Activated CD4-positive, alpha-beta T cell treated with anti-CD3 and anti-CD28 coated beads for 36 hours (primary cell): Measurements from ENCODE around the gene PARN. TPM values are rescaled to one million over a fixed set of nuclear protein-coding genes. Genes with fewer than 3 reads are reported as not detected.
"Not testable (repeated sequence)": the region's sequence is repeated elsewhere in the genome, so short reads cannot be mapped to it uniquely, and the experiment has no call there.

Experiments
- ATAC-seq: fragments of 200-7000 bp; cut with Tn5 transposase; one replicate; pipeline ENCODE4 v1.10.0; 2021; ENCODE audit warnings: mild to moderate bottlenecking, moderate library complexity
- CTCF ChIA-PET: fragments of 350-600 bp; sonication (Branson Sonifier 250); formaldehyde crosslinking; loops from one replicate; lab custom pipeline; 2021; ENCODE audit warnings: antibody characterized with exemption; lab: Charles Lee
- POLR2A ChIA-PET: fragments of 350-600 bp; sonication (Branson Sonifier 250); formaldehyde crosslinking; loops from one replicate; lab custom pipeline; 2021; ENCODE audit warnings: antibody characterized with exemption, inconsistent platforms; lab: Charles Lee
- DNase-seq: peaks from one replicate; pipeline ENCODE4 v3.0.0-alpha.2; 2020
- H3K27ac Mint-ChIP-seq: one replicate; pipeline ENCODE4 v1.8.0; 2021; ENCODE audit warnings: mixed read lengths
- H3K27me3 Mint-ChIP-seq: one replicate; pipeline ENCODE4 v1.8.0; 2021; ENCODE audit warnings: mixed read lengths
- H3K36me3 Mint-ChIP-seq: one replicate; pipeline ENCODE4 v1.8.0; 2021; ENCODE audit warnings: low read depth, mixed read lengths
- H3K4me1 Mint-ChIP-seq: one replicate; pipeline ENCODE4 v1.8.0; 2021; ENCODE audit warnings: mixed read lengths
- H3K4me3 Mint-ChIP-seq: one replicate; pipeline ENCODE4 v1.8.0; 2021; ENCODE audit warnings: mild to moderate bottlenecking, moderate library complexity, mixed read lengths
- H3K9me3 Mint-ChIP-seq: one replicate; pipeline ENCODE4 v1.8.0; 2021; ENCODE audit warnings: low read depth, mixed read lengths
- intact Hi-C, 2 experiments: fragments of 100-400 bp; cut with DNase I in 1 of 2; cut with micrococcal nuclease in 1 of 2; formaldehyde crosslinking; loops; one replicate each; pipeline versions ENCODE4 v1.14.2 to v1.15.1; 2022 to 2024; cut with DNase I, micrococcal nuclease
- total RNA-seq, 2 experiments: library from RNA; stranded (reverse); gene quantifications; one replicate each; pipeline ENCODE4 v1.2.3, GENCODE V29; 2021

PARN gene
- total RNA-seq, 2 experiments from 2014 or later = 46.4 to 64.1 TPM

DNA sequence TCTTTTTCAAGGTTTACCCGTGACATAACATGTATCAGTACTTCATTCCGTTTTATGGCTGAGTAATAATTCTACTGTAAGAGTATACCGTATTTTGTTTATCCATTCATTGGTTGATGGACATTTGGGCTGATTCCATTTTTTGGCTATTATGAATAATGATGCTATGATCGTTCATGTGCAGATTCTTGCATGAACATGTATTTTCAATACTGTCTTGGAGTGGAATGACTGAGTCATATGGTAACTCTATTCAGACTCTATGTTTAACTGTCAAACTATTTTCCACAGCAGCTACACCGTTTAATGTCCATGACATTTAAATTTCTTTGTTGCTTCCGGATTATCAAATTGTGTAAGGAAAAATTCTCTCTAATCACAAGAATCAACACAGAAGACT, 20.6 kb upstream of the PARN start:
- peak; percentile 44 for ATAC-seq
- Mint-ChIP-seq H3K27ac (peak overlapping the region; percentile 59), H3K36me3 (peaks cover 44% of the 10 kb centered on the region), H3K4me1 (peaks cover 5% of the 10 kb centered on the region), H3K27me3 (no peaks in the 10 kb centered on the region), H3K9me3 (no peaks in the 10 kb centered on the region), H3K4me3 (no peak overlapping the region)
- ChIA-PET CTCF (interaction anchor here (0.9 kb wide), 1 partner anchor 24 kb away, joined by 3 read pairs; no protein-coding TSS in a partner anchor), POLR2A (no interaction called here)
- intact Hi-C loops = no loop called here
- no peak for DNase-seq

DNA sequence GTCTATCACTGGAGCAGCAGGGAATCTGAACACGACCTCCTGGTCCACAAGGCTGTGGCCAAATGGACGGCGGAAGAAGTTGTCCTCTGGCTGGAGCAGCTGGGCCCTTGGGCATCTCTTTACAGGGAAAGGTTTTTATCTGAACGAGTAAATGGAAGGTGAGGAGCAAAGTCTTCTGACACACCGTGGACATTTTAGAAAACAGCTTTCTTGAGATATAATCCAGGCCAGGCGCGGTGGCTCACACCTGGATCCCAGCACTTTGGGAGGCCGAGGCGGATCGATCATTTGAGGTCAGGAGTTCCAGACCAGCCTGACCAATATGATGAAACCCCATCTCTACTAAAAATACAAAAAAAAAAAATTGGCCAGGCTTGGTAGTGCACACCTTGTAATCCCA, 19.8 kb upstream of the PARN start:
- no peak for ATAC-seq
- ChIA-PET POLR2A (no interaction called here), CTCF (interaction anchor here (0.8 kb wide), 1 partner anchor 423 kb away, joined by 4 read pairs; no protein-coding TSS in a partner anchor)

DNA sequence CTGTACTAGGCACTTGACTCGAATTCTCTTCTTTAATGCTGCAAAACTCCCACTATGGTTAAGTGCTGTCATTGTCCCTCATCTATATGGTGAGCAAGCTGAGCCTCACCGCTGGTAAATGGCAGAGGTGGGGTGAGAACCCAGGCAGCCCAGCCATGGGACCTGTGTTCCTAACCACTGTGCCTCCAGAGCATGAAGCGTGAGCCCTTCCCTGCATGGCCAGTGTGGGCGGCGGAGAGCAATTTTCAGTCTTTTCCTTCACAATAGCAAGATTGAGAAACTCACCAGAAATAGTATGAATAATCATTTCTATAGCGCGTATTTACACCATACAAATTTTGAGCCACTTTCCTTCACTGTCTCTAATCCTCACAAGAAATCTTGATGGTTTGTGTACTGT, 11.9 kb upstream of the PARN start:
- DNase-seq (peak; percentile 22), ATAC-seq (peak; percentile 42)
- Mint-ChIP-seq H3K27ac (no peak overlapping the region), H3K36me3 (peaks cover 24% of the 10 kb centered on the region), H3K27me3 (no peaks in the 10 kb centered on the region), H3K4me1 (peaks cover 23% of the 10 kb centered on the region), H3K4me3 (no peak overlapping the region), H3K9me3 (no peaks in the 10 kb centered on the region)
- POLR2A ChIA-PET = no interaction called here
- CTCF ChIA-PET = no interaction called here
- intact Hi-C loops = no loop called here

More for the DNA sequence above, 19.8 kb upstream of the PARN start:
- no peaks in the 10 kb centered on the region for H3K9me3 Mint-ChIP-seq
- intact Hi-C loops = no loop called here
- no peak overlapping the region for H3K27ac Mint-ChIP-seq
- peaks cover 44% of the 10 kb centered on the region for H3K36me3 Mint-ChIP-seq
- no peaks in the 10 kb centered on the region for H3K27me3 Mint-ChIP-seq
- DNase-seq = no peak
- H3K4me3 Mint-ChIP-seq = no peak overlapping the region
- H3K4me1 Mint-ChIP-seq = peaks cover 5% of the 10 kb centered on the region

DNA sequence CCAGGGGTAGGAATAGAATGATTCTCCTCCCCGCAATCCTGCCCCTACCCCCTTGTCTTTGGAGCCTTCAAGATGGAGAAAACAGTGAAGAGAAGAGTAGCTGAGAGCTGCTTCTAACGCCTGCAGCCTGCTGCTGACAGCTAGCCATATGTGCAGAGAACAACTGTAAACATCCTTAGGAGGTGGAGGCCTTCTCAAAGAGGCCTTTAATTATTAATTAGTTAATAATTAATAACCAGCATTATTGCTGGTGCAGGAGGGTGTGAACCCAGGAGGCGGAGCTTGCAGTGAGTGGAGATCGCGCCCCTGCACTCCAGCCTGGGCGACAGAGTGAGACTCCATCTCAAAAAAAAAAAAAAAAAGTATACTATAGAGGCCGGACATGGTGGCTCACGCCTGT, 11.1 kb upstream of the PARN start:
- Mint-ChIP-seq H3K36me3 (peaks cover 25% of the 10 kb centered on the region), H3K4me1 (peaks cover 28% of the 10 kb centered on the region), H3K27me3 (no peaks in the 10 kb centered on the region), H3K4me3 (no peak overlapping the region), H3K9me3 (no peaks in the 10 kb centered on the region), H3K27ac (peak overlapping the region; percentile 20)
- ATAC-seq (no peak), DNase-seq (no peak)
- CTCF ChIA-PET = interaction anchor here (0.6 kb wide), 1 partner anchor 54 kb away, joined by 3 read pairs; no protein-coding TSS in a partner anchor
- POLR2A ChIA-PET = no interaction called here
- intact Hi-C loops = no loop called here

DNA sequence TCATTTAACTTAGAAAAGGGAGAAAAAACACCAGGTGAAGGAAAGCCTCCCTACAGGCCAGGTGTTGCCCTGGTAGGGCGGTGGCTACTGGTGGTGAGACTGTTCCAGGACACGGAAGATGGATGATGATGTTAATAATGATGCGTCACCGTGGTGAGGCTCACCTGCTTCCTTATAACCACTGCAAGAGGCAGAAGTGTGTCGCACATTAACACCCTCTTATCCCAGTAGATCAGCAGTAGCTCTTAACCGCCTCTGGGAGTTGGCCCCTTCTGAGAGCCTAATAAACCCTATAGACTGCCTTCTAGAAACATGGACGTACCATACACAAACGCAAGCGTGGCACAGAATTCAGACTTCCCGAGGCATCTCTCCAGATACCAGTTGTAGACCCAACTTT, 10.5 kb upstream of the PARN start:
- H3K4me1 Mint-ChIP-seq = peaks cover 34% of the 10 kb centered on the region
- DNase-seq = no peak
- CTCF ChIA-PET = no interaction called here
- POLR2A ChIA-PET = interaction anchor here (0.6 to 0.8 kb wide), 2 partner anchors 8 to 14 kb away, joined by 3 to 5 read pairs; no protein-coding TSS in a partner anchor
- no peak overlapping the region for H3K4me3 Mint-ChIP-seq
- H3K9me3 Mint-ChIP-seq = no peaks in the 10 kb centered on the region
- no peaks in the 10 kb centered on the region for H3K27me3 Mint-ChIP-seq
- ATAC-seq = no peak
- intact Hi-C loops = no loop called here
- H3K36me3 Mint-ChIP-seq = peaks cover 26% of the 10 kb centered on the region
- H3K27ac Mint-ChIP-seq = no peak overlapping the region

DNA sequence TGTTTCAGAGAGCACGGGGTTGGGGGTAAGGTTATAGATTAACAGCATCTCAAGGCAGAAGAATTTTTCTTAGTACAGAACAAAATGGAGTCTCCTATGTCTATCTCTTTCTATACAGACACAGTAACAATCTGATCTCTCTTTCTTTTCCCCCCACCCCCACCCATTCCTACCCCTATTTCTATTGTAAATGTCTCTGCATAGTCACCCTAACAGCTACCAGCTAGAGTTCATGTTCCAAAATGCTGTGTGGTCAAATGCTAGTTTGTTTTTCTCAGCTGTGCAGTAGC, 6.8 kb upstream of the PARN start:
- DNase-seq, ATAC-seq, H3K27ac Mint-ChIP-seq, H3K4me3 Mint-ChIP-seq, POLR2A ChIA-PET, H3K9me3 Mint-ChIP-seq, CTCF ChIA-PET, H3K27me3 Mint-ChIP-seq: not testable (repeated sequence)
- peaks cover 51% of the 10 kb centered on the region for H3K4me1 Mint-ChIP-seq
- intact Hi-C loops = loop anchor here (10.0 kb wide), 3 partner anchors 418 to 1318 kb away; partner anchors contain the start of genes MARF1 (in 1 of the 2) and NTAN1 (in 1 of the 2)
- peaks cover 30% of the 10 kb centered on the region for H3K36me3 Mint-ChIP-seq

DNA sequence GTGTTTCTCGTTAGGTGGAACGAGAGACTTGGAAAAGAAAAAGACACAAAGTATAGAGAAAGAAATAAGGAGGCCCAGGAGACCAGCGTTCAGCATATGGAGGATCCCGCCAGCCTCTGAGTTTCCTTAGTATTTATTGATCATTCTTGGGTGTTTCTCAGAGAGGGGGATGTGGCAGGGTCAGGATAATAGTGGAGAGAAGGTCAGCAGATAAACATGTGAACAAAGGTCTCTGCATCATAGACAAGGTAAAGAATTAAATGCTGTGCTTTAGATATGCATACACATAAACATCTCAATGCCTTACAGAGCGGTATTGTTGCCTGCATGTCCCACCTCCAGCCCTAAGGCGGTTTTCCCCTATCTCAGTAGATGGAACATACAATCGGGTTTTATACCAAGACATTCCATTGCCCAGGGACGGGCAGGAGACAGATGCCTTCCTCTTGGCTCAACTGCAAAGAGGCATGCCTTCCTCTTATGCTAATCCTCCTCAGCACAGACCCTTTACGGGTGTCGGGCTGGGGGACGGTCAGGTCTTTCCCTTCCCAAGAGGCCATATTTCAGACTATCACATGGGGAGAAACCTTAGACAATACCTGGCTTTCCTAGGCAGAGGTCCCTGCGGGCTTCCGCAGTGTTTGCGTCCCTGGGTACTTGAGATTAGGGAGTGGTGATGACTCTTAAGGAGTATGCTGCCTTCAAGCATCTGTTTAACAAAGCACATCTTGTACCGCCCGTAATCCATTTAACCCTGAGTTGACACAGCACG, 6.3 kb upstream of the PARN start:
- DNase-seq, POLR2A ChIA-PET, H3K4me3 Mint-ChIP-seq, H3K9me3 Mint-ChIP-seq, H3K27me3 Mint-ChIP-seq, CTCF ChIA-PET, ATAC-seq: not testable (repeated sequence)
- H3K4me1 Mint-ChIP-seq = peaks cover 53% of the 10 kb centered on the region
- peaks cover 30% of the 10 kb centered on the region for H3K36me3 Mint-ChIP-seq
- H3K27ac Mint-ChIP-seq = peak overlapping the region; percentile 21
- intact Hi-C loops = loop anchor here (10.0 kb wide), 3 partner anchors 418 to 1318 kb away; partner anchors contain the start of genes MARF1 (in 1 of the 2) and NTAN1 (in 1 of the 2)

DNA sequence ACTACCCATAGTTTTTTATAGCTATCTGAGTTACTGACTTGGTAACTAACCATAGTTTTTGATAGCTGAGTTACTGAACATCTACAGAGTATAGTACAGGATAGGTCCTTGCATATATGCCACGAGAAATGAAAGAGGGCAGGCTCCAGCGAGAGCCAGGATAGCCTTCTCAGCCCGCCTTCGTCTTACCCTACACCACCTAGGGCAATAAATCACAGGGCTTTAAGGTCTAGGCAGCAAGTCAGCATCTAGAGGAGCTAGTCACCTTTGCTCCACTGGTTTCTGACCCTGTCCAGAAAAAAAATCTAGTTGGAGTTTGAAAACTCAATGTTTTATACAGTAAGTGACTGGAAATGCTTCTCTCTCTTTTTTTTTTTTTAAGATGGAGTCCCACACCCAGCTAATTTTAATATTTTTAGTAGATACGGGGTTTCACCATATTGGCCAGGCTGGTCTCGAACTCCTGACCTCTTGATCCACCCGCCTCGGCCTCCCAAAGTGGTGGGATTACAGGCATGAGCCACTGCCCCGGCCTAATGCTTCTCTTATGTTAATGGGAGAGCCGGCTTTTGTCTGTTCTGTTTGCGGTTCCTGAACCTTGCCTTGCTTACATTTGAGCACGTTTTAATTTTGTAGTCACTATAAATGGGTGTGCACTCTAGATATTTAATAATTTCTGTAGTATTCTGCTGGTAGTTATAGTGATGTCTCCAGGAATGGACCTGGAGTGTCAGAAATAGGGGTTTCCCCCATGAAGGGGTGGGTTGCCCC, 5.5 kb upstream of the PARN start:
- intact Hi-C loops = loop anchor here (10.0 kb wide), 3 partner anchors 419 to 1319 kb away; partner anchors contain the start of genes MARF1 (in 1 of the 2) and NTAN1 (in 1 of the 2)
- Mint-ChIP-seq H3K27me3 (no peaks in the 10 kb centered on the region), H3K4me3 (no peak overlapping the region), H3K4me1 (peaks cover 49% of the 10 kb centered on the region), H3K9me3 (no peaks in the 10 kb centered on the region), H3K27ac (peak overlapping the region; percentile 21), H3K36me3 (peaks cover 30% of the 10 kb centered on the region)
- POLR2A ChIA-PET = no interaction called here
- no peak for DNase-seq
- CTCF ChIA-PET = no interaction called here
- ATAC-seq = no peak

DNA sequence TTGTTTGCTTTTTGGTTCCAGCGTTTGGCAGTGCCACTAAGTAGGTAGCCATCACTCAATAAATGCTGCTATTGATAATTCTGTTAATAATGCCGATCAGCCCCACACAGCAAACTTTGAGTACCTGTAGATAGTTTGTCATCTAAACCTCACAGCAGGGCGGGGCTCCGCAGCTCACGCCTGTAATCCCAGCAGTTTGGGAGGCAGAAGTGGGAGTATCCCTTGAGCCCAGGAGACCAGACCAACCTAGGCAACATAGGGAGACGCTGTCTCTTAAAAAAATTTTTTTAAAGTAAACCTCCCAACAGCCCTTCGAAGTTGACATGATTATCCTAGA, 4.3 kb upstream of the PARN start:
- Mint-ChIP-seq H3K9me3 (no peaks in the 10 kb centered on the region), H3K4me1 (peaks cover 43% of the 10 kb centered on the region), H3K27me3 (no peaks in the 10 kb centered on the region), H3K27ac (peak overlapping the region; percentile 99), H3K36me3 (peaks cover 24% of the 10 kb centered on the region), H3K4me3 (peak overlapping the region; percentile 97)
- intact Hi-C loops = loop anchor here (5.0 to 10.0 kb wide), 8 partner anchors 332 to 1320 kb away; partner anchors contain the start of genes CEP20 (in 1 of the 2), ERCC4 (in 1 of the 2), MARF1 (in 1 of the 2) and NTAN1 (in 1 of the 2)
- ChIA-PET CTCF (interaction anchor here (1.1 kb wide), 1 partner anchor 13 kb away, joined by 3 read pairs; no protein-coding TSS in a partner anchor), POLR2A (interaction anchor here (1.0 kb wide), 1 partner anchor 1316 kb away, joined by 3 read pairs; no protein-coding TSS in a partner anchor)
- ATAC-seq (no peak), DNase-seq (no peak)

DNA sequence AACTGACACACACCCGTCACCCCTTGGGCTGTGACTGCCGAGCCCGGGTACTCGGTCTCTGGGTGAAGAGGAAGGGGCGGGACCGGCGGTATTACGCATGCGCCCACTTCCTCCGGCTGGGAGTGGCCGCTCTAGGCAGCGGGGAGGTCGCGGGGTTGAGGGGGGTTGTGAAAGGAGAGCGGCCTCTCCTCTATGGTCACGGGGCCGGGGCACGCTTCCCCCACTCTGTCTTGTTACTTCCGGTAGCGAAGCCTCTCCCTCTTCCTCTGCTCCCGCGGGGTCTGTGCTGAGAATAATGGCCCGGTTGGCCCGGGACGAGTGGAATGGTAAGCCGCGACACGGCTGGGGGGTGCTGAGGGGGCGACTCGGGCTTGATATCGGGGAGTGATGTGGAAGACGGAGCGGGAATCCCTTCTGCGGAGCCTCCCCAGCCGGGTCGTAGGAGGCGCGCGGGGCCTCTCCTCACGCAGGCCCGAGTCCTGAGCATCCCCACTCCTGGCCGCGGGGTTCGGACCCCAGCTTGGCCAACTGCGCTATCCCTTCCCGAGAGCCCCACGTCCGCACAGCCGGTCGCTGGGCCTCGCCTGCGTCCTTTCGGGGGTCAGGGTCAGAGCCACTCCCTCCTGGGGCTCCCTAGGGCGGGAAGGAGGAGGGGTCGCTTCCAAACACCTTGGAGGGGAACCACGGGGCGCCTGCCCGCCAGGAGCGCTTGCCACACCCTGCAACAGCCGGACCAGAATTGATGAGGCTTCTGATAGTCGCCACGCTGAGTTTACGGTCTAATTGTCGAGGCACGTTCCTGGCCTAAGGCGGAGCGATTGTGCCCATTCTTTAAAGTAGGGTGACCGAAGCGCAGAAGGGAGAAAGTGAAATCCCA, 2.9 kb upstream of the PARN start, which contains the start of gene BFAR:
Gene BFAR, plus strand, starts transcription at position 259 of the 877 bp plus-strand sequence. CDS start 11,396 bp downstream, outside the sequence.
- Mint-ChIP-seq H3K4me3 (peak within 1 kb of the TSS; percentile 97), H3K27me3 (no peaks in the 10 kb centered on the region), H3K4me1 (peaks cover 51% of the 10 kb centered on the region), H3K27ac (peak within 1 kb of the TSS; percentile 99), H3K9me3 (no peaks in the 10 kb centered on the region), H3K36me3 (peaks cover 16% of the 10 kb centered on the region)
- intact Hi-C loops = loop anchor here (1.0 to 10.0 kb wide), 12 partner anchors 331 to 1322 kb away; partner anchors contain the start of genes ERCC4 (in 2 of the 2), MARF1 (in 2 of the 2), CEP20 (in 1 of the 2) and MRTFB (in 1 of the 2)
- ChIA-PET POLR2A (no interaction called here), CTCF (no interaction called here)
- ATAC-seq (peak; percentile 78), DNase-seq (peak; percentile 100)
